GM12878 (cell line): ENCODE data around the gene ARFGAP2. TPM values are rescaled to one million over a fixed set of nuclear protein-coding genes. Genes with fewer than 3 reads are reported as not detected.

Source experiments
- ATAC-seq: fragments of 200-7000 bp; cut with Tn5 transposase; 3 replicates; pipeline ENCODE4 v1.9.1; 2020; ENCODE audit warnings: mild to moderate bottlenecking, moderate library complexity
- BruUV-seq: library from RNA; stranded (reverse); fragments of 400-500 nt; replicated peaks from 2 replicates; lab custom pipeline; 2021; lab: Mats Ljungman, UMichigan
- CTCF ChIA-PET: fragments of 300-600 bp; sonication (Branson Sonifier 250); formaldehyde crosslinking; extraction: SDS; loops from one replicate; lab custom pipeline; 2021; ENCODE audit warnings: inconsistent platforms; lab: Yijun Ruan, JAX
- POLR2A ChIA-PET: fragments of 350-600 bp; formaldehyde crosslinking; extraction: SDS; loops from one replicate; lab custom pipeline; 2021; ENCODE audit warnings: inconsistent platforms; lab: Charles Lee
- RAD21 ChIA-PET: fragments of 300-600 bp; sonication (Branson Sonifier 250); formaldehyde crosslinking; loops from one replicate; lab custom pipeline; 2023; ENCODE audit warnings: antibody characterized with exemption; ENCODE audit not compliant: unreplicated experiment; lab: Charles Lee
- SMC1A ChIA-PET: fragments of 300-600 bp; sonication (Branson Sonifier 250); formaldehyde crosslinking; loops from one replicate; lab custom pipeline; 2023; ENCODE audit not compliant: unreplicated experiment, uncharacterized antibody; lab: Charles Lee
- DNase-seq: peaks from one replicate; pipeline ENCODE4 v3.0.0-alpha.2; 2011; ENCODE audit warnings: low read depth, low spot score
- FAIRE-seq: peaks from 3 replicates; lab custom pipeline; 2011; peaks lifted over from hg19 to GRCh38; lab: Jason Lieb, UNC
- H2AFZ ChIP-seq: 2 replicates; pipeline ENCODE4 v1.6.0; 2011; ENCODE audit warnings: low read depth, low read length, control low read depth; ENCODE audit not compliant: control insufficient read depth
- H3K27ac ChIP-seq: 2 replicates; pipeline ENCODE4 v1.5.1; 2011; ENCODE audit warnings: control low read depth; ENCODE audit not compliant: control insufficient read depth, insufficient read depth
- H3K27me3 ChIP-seq, 2 experiments: replicated peaks in 1 of 2; 2 replicates each; pipeline versions ENCODE4 v1.6.0 to v1.6.1; 2011; ENCODE audit warnings: low read length in 1 of 2; ENCODE audit not compliant: control insufficient read depth in 2 of 2, insufficient read depth in 2 of 2
- H3K36me3 ChIP-seq, 2 experiments: 2 replicates each; pipeline ENCODE4 v1.5.1; 2011; ENCODE audit warnings: low read length in 1 of 2; ENCODE audit not compliant: control insufficient read depth in 2 of 2, insufficient read depth in 2 of 2
- H3K4me1 ChIP-seq: 2 replicates; pipeline ENCODE4 v1.6.1; 2011; ENCODE audit warnings: mild to moderate bottlenecking, low read length, moderate library complexity, mixed read lengths; ENCODE audit not compliant: control insufficient read depth, insufficient read depth
- H3K4me2 ChIP-seq: 2 replicates; pipeline ENCODE4 v1.6.0; 2011; ENCODE audit warnings: control low read depth; ENCODE audit not compliant: control insufficient read depth, insufficient read depth
- H3K4me3 ChIP-seq: fragments of 200-600 bp; sonication (generic); 2 replicates; pipeline ENCODE4 v1.5.1; 2016
- H3K79me2 ChIP-seq: 2 replicates; pipeline ENCODE4 v1.6.0; 2011; ENCODE audit warnings: low read length; ENCODE audit not compliant: control insufficient read depth, insufficient read depth
- H3K9ac ChIP-seq: 2 replicates; pipeline ENCODE4 v1.8.0; 2011; ENCODE audit warnings: low read length, control low read depth, mixed read lengths; ENCODE audit not compliant: control insufficient read depth, insufficient read depth
- H3K9me3 ChIP-seq: replicated peaks from 3 replicates; pipeline ENCODE4 v1.5.1; 2011; ENCODE audit warnings: mild to moderate bottlenecking, low read length; ENCODE audit not compliant: control insufficient read depth, insufficient read depth
- H4K20me1 ChIP-seq: 2 replicates; pipeline ENCODE4 v1.6.0; 2011; ENCODE audit not compliant: control insufficient read depth, insufficient read depth
- BCLAF1 ChIP-seq: fragments of 450-650 bp; IDR thresholded peaks from 2 replicates; pipeline ENCODE4 v1.6.1; 2017; ENCODE audit warnings: antibody characterized with exemption, mild to moderate bottlenecking, moderate library complexity
- E2F4 ChIP-seq: IDR thresholded peaks from 2 replicates; pipeline ENCODE4 v1.6.1; 2012; ENCODE audit warnings: low read depth, low read length, improper control_type of control experiment
- EZH2 ChIP-seq: IDR thresholded peaks from 2 replicates; pipeline ENCODE4 v1.6.1; 2012; ENCODE audit warnings: low read depth, mild to moderate bottlenecking, control low read depth, inconsistent platforms, low read length, borderline replicate concordance; ENCODE audit not compliant: control insufficient read depth
- IRF5 ChIP-seq: fragments of 450-650 bp; IDR thresholded peaks from 2 replicates; pipeline ENCODE4 v1.6.1; 2017; ENCODE audit warnings: borderline replicate concordance
- MYC ChIP-seq: IDR thresholded peaks from 2 replicates; pipeline ENCODE4 v1.6.1; 2011; ENCODE audit warnings: mild to moderate bottlenecking, low read length, moderate library complexity, inconsistent platforms; ENCODE audit not compliant: insufficient read depth, insufficient replicate concordance, insufficient read length, severe bottlenecking
- NBN ChIP-seq: fragments of 450-650 bp; IDR thresholded peaks from 2 replicates; pipeline ENCODE4 v1.6.1; 2016
- SUZ12 ChIP-seq: fragments of 200-600 bp; sonication (generic); IDR thresholded peaks from one replicate; pipeline ENCODE4 v1.6.1; 2018; ENCODE audit warnings: antibody characterized with exemption, mild to moderate bottlenecking; ENCODE audit not compliant: unreplicated experiment
- TARDBP ChIP-seq: IDR thresholded peaks from 2 replicates; pipeline ENCODE4 v1.6.1; 2016; ENCODE audit warnings: borderline replicate concordance
- TCF7 ChIP-seq: IDR thresholded peaks from 2 replicates; pipeline ENCODE4 v1.6.1; 2014; ENCODE audit warnings: antibody characterized with exemption, borderline replicate concordance
- USF1 ChIP-seq: IDR thresholded peaks from 2 replicates; pipeline ENCODE4 v1.6.1; 2011; ENCODE audit warnings: borderline replicate concordance, low read depth, mild to moderate bottlenecking, moderate library complexity, mixed read lengths, low read length; ENCODE audit not compliant: insufficient read depth; ENCODE audit errors: extremely low read length
- ZNF384 ChIP-seq: IDR thresholded peaks from 2 replicates; pipeline ENCODE4 v1.6.1; 2012; ENCODE audit warnings: low read depth, mild to moderate bottlenecking, low read length, improper control_type of control experiment, borderline replicate concordance
- ZSCAN29 ChIP-seq: fragments of 450-650 bp; IDR thresholded peaks from 2 replicates; pipeline ENCODE4 v1.6.1; 2017; ENCODE audit warnings: mild to moderate bottlenecking, moderate library complexity
- WGBS: methylation state at CpG from one replicate; pipeline ENCODE4 v1.1.6; 2016; ENCODE audit warnings: low lambda C conversion rate; ENCODE audit not compliant: insufficient replicate concordance, insufficient coverage; ENCODE audit errors: missing lambda C conversion rate; 5-methylcytosine and 5-hydroxymethylcytosine counted together
- in situ Hi-C: fragments of 300-500 bp; cut with MboI; formaldehyde crosslinking; loops from 9 replicates; pipeline ENCODE4 v1.14.3; 2018; ENCODE audit warnings: mixed read lengths
- intact Hi-C: fragments of 100-400 bp; cut with micrococcal nuclease; formaldehyde crosslinking; loops from one replicate; pipeline ENCODE4 v1.14.2; 2022; ENCODE audit not compliant: unreplicated experiment
- polyA plus RNA-seq, 11 experiments: library from polyadenylated mRNA; depleted of rRNA in 4 of 11; unstranded in 6 of 11; stranded (reverse) in 5 of 11; fragments of >200 nt; fragmentation: Nextera tagmentation in 4 of 11; fragmentation: Illumina TruSeq in 1 of 11; extraction: Ambion mirVana in 4 of 11; extraction: Trizol in 1 of 11; gene quantifications; 1 replicate in 1 of 11; 2 replicates in 10 of 11; pipeline versions ENCODE4 v1.2.1 to v1.2.3, GENCODE V29; 2011 to 2016; ENCODE audit warnings: inconsistent platforms in 2 of 11, missing spikeins in 2 of 11, low read depth in 1 of 11
- total RNA-seq, 4 experiments: library from RNA; depleted of rRNA in 3 of 4; stranded (reverse); fragments of >200 nt in 3 of 4; fragmentation: Illumina TruSeq in 1 of 4; extraction: Trizol in 1 of 4; gene quantifications; 2 replicates each; pipeline versions ENCODE4 v1.2.1 to v1.2.3, GENCODE V29; 2013 to 2021
- TF ChIP-seq, protein P1 (sequence below): fragments of 450-650 bp; IDR thresholded peaks from 2 replicates; pipeline ENCODE4 v1.6.1; 2018; ENCODE audit warnings: borderline replicate concordance, mild to moderate bottlenecking; ENCODE audit not compliant: partially characterized antibody

Gene ARFGAP2
- total and polyA plus RNA-seq, 10 of the 15 experiments (the other 5 are each of a cell fraction or from before 2014, with no cell fraction given) = 20.9 to 100 (median 75.5) TPM

DNA sequence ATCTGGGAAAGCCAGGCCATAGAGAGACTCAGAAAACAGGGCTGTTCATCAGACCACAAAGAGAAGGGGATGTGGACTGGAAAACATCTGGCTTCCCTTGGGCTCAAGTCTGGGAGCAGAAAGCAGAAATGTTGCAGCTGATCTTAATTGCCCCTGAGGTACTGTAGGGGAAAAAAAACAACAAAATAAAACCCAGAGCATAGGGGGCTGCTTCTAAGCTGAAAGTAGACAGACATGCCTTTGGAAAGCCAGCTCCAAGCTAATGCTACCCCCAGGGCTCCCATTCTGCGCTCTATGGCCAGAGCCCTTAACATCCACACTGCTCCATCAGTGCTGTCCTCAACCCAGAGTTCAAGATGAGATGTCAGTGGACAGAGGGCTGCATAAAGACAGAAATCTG is 11.6 kb upstream of the ARFGAP2 start:
- ChIA-PET POLR2A (interaction anchor here (1.1 to 1.3 kb wide), 2 partner anchors 10 to 27 kb away, joined by 3 to 4 read pairs; partner anchors contain the start of gene DDB2), SMC1A (interaction anchor here (0.6 to 2.0 kb wide), 6 partner anchors 9 to 236 kb away, joined by 3 to 10 read pairs (median 3); no protein-coding TSS in a partner anchor), RAD21 (interaction anchor here (1.1 kb wide), 1 partner anchor 71 kb away, joined by 5 read pairs; no protein-coding TSS in a partner anchor), CTCF (interaction anchor here (0.5 to 3.1 kb wide), 3 partner anchors 9 to 392 kb away, joined by 3 to 17 read pairs (median 15); no protein-coding TSS in a partner anchor)
- in situ Hi-C loops = no loop called here
- Histone ChIP-seq H2AFZ (no peak overlapping the region), H3K4me1 (peaks cover 11% of the 10 kb centered on the region), H3K36me3 (no peaks in the 10 kb centered on the region), H3K9ac (no peak overlapping the region), H4K20me1 (no peaks in the 10 kb centered on the region), H3K27ac (no peak overlapping the region), H3K9me3 (no peaks in the 10 kb centered on the region), H3K4me3 (no peak overlapping the region), H3K4me2 (no peak overlapping the region), H3K79me2 (no peaks in the 10 kb centered on the region), H3K27me3 (peaks cover 0 to 13% of the 10 kb centered on the region in 2 experiments; a peak in 3 of 4 replicates)
- 59% methylated on average over 1 of the region's 1 CpG for WGBS
- no TSS peak for BruUV-seq
- DNase-seq = no peak
- ATAC-seq = no peak
- FAIRE-seq = no peak
- intact Hi-C loops = no loop called here
- TF ChIP-seq IRF5 (no peak), TARDBP (no peak), E2F4 (no peak), NBN (no peak), EZH2 (no peak), TCF7 (no peak), BCLAF1 (no peak), USF1 (no peak), ZNF384 (no peak), SUZ12 (no peak), MYC (no peak), ZSCAN29 (no peak)
- TF ChIP-seq, protein P1, sequence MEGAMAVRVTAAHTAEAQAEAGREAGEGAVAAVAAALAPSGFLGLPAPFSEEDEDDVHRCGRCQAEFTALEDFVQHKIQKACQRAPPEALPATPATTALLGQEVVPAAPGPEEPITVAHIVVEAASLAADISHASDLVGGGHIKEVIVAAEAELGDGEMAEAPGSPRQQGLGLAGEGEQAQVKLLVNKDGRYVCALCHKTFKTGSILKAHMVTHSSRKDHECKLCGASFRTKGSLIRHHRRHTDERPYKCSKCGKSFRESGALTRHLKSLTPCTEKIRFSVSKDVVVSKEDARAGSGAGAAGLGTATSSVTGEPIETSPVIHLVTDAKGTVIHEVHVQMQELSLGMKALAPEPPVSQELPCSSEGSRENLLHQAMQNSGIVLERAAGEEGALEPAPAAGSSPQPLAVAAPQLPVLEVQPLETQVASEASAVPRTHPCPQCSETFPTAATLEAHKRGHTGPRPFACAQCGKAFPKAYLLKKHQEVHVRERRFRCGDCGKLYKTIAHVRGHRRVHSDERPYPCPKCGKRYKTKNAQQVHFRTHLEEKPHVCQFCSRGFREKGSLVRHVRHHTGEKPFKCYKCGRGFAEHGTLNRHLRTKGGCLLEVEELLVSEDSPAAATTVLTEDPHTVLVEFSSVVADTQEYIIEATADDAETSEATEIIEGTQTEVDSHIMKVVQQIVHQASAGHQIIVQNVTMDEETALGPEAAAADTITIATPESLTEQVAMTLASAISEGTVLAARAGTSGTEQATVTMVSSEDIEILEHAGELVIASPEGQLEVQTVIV = no peak
